ENCODE measurements around the gene MFNG. TPM values are rescaled to one million over a fixed set of nuclear protein-coding genes. Genes with fewer than 3 reads are reported as not detected.

Gene MFNG
- total RNA-seq, 1 donor from 2014 or later: 3.9 TPM

DNA sequence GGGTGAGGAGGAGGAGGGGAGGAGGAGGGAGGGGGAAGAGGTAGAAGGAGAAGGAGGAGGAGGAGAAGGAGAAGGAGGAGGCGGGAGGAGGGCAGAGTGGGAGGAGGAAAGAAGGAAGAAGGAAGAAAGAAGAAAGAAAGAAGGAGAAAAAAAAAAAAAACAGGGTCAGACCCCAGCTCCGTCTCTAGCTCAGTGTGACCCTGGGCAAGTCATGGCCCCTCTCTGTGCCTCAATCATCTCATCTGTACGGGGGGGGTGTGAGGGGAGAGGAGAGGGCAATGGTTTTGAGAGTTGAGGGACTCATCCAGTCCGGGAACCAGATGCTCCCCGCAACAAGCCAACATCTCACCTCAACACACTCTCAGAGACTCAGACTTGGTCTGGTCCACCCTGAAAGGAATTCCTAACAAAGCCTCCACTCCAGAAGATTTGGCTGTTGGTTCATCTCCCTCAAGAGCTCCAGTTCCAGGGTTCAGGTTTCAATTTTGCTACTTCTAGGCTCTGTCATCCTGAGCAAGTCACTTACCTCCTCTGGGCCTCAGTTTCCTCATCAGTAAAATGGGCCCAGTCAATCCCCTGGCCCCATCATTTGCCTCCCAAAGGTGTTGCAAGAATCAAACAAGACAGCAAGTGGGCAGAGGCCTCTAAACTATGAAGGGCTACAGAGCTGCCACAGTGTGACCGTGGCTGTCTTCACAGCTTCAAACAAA is 25.4 kb upstream of the MFNG start:
- no peak for DNase-seq

DNA sequence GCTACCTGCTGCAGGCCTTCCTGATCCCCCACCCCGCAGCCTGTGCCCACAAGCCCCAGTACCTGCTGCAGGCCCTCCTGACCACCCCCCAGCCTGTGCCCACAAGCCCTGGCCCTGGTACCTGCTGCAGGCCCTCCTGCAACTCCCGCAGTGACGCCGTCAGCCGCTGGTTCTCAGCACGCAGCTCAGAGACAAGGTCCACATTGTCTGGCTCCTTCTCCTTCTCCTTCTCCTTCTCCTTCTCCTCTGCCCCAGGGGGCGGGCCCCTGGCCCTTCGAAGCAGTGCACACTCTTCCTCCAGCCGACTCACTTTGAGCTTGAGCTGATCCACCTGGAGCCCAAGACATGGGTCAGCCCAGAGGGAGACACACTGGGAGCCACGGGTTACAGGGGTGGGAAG is 23.9 kb upstream of the MFNG start:
- DNase-seq: no peak

DNA sequence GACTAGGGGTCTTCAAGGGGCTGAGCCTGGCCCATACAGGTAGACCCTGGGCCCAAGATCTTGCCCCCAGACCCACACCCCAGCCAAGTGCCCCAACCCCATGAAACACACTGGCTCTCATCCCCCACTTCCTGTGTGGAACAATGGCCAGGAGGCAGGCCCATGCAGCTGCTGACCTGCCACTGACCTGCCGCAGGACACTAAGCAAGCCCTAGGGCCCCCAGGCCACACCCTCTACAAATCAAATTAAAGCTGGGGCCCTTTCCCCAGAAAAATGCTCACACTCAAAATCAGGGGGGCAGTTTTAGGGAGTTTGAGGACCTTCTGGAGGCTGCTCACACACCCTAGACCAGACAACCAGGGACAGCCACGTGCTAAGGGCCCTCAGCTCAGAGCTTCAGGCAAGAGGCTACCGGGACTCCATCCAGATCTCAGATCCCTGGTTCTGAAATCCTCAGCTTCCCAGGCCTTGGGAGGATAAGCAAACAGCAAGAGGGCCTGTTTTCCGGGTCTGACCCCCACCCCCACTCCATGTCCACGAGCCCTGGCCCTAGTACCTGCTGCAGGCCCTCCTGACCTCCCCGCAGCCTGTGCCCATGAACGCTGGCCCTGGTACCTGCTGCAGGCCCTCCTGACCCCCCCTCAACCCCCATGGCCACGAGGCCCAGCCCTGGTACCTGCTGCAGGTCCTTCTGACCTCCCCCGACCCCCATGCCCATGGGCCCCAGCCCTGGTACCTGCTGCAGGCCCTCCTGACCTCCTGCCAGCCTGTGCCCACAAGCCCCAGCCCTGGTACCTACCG is 23.1 kb upstream of the MFNG start:
- no peak for DNase-seq

DNA sequence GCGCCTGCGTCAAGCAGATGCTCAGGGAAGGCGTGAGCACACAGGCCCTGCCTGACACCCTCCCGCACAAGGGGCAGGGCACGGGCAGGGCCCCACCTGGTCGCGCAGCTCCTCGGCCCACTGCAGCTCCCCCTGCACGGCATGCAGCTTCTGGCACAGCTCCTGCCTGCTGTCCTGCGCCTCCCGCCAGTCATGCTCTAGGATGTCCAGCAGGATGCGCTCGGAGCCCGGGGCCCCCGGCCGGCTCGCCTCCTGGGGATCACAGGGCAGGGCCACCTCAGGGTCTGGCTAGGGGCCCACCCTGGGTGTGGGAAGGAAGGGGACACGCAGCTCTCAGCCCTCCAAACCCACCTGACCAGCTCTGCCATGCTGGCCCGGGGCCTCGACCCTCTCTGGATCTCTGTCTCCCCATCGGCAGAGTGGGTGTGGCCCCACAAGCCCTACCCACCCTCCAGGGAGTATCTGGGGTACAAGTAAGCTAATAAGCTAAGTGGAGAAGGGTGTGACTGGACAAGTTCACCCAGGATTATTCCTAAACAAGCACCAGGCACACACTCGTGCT is 22.3 kb upstream of the MFNG start:
- DNase-seq: no peak

DNA sequence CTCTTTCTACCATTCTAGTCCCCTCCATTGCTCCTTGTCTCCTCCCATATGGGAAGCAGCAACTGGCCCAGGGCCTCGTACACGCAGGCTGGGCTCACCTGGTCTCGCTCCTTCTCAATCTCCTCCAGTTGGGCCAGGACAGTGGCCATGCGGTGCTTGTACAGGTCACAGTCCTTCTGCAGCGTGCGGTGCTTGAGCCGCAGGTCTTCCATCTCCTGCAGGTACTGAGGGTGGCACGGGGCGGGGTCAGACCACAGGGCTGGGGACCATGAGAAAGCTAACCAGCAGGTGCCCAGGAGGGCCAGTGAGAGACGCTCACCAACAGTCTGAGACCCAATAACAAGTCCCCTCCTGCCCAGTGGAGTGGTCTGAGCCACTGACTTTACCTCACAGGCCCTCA is 21.5 kb upstream of the MFNG start:
- DNase-seq: no peak

DNA sequence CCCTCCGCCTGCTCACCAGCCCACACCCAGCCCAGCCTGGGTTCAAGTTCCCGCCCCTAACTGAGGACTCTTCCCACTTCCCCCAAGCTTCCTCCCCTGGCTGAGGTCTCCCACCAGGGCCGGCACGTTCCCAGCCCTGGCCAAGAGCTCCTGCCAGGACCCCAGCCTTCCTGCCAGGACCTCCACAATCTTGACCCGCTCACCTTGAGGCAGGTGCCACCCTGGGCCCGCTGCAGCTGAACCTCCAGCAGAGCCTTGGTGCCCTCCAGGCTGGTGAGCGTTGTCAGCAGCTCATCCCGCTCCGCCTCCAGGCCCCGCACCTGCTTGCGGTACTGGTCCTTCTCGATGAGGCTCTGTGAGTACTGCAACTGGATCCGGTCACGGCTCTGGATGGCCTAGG is 19.8 kb upstream of the MFNG start:
- DNase-seq: no peak

DNA sequence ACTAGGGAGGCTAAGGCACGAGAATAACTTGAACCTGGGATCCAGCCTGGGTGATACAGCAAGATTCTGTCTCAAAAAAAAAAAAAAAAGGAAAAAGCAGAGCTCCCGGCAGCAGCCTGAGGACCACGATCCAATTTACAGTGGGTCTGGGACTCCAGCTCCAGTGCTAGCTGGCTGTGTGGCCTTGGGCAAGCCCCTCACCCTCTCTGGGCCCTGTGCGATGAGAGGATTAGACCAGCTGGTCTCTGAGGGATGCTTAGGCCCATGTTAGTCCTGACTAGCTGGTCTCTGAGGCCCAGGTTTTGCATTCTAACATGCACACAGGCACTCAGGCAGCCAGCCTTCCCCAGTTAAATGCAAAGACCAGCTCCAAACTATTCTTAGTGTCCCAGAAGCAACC is 19.4 kb upstream of the MFNG start:
- DNase-seq: no peak

DNA sequence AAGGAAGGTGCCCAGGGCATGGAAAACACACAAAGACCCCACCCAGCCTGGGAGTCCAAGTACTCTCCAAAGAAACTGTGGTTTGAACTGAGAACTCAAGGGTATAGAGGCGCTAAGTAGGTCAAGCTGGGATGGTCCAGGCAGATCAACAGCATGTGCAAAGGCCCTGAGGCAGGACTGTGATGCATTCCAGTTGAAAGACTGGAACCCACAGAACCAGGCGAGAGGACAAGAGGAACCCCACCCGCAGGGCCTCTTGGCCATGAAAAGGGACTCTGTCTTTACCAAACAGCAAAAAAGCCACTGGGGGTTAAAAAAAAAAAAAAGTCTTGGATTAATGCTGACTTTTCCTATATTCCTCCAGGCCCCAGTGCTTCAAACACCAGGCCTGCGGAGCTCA is 18.8 kb upstream of the MFNG start:
- DNase-seq: no peak

DNA sequence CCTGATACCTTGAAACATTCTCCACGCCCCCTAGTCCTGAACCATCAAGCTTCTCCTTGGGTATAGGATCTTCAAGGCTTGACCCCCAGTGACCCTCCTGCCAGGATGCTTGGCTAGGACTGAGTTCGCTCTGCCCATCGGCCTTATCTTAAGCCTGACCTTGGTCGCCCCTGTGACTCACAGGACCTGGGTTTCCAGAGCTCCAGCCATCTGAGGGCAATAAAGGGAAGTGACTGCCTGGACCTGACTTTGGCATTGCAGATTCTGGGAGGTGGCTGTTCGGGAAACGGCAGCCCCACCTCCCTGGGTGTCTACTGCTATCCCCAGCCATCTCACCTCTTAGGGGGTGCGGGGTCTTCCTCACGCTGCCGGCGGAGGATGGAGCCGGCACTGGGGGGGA is 17.7 kb upstream of the MFNG start:
- no peak for DNase-seq

DNA sequence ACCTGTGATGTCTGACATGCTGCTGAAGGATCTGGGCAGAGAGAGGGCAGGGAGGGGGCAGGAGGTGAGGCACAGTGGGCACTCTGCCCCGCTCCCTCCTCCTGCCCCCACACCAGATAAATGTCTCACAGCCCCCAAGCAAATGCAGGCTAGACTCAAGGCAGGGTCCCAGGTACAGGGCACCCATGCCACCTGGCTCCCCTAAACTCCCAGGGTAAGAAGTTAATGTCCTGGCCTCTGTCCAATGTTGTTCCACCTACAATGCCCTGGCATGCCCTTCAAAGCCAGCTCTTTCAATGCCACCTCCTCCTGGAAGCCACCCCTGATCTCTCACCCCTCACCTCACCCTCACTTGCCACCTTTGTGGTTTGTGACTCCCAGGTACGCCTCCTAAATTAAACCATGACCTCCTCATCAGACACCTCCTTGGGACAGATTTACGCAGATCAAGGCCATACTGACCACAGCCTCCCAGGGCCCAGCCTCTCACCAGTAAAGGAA is 17.0 kb upstream of the MFNG start:
- no peak for DNase-seq

DNA sequence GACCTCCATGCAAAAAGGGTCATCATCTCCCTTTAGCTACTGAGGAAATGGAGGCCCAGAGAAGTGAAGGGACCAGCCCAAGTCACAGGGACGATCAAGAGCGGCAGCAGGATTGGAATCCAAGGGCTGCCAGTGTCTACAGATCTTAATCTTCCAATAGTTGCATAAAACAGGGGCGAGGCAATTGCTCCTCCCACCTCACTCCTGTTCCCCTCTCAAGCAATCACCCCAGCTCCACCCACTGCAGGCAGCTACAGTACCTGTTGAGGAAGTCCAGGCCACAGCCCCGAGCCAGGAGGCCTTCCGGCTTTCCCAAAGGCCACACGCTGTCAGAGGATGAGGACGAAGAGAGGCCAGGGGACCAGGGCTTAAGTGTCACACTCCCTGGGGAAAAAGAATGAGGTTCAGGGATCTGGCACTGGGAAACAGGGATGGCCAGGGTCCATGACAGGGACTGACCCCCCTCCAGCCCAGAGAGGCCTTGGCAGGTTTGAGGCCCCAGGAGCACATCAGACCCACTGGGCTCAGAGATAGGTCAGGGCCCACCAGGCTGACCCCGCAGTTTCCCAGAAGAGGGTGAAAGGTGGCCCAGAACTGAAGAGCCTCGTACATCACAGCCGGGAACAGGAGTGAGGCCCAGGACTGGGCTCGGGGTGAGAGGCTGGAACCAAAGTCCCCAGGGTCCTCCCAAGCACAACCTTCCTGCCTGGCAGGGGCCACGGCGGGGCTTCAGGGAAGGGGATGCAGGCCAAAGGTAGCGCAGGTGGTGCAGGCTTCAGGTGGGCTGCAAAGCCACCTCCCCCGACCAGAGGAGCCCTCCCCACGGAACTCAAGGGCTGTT is 16.4 kb upstream of the MFNG start:
- no peak for DNase-seq

DNA sequence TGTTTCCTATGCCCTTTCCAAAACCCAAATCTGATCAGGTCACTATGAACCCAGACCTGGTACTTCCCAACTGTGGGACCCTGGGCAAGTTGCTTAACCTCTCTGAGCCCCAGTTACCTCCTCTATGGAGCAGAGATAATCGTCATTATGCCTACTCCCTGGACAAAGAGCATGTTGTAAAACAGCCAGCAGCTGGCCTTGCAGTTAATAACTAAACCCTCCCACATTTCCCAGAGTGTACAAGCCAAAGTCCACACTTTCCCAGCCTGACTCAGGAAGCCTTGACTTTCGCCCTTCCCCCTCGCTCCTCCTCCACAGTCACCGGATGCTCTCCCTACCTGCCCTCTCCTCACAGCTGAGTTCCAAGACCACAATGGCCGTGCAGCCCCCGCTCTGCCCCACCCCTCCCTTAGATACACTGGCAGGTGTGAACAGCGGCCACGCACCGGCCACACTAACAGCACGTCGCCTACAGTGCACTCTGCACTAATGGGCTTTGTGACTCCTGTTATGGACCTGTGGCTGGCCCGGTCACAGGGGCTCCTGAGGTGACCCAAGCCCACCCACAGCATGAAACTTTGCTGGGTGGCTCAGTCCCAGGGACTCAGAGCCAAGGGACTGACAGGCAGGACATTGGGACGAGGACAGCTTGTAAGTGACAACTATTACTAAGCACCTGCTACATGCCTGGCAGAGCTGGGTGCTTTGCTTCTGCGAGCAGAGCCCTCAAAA is 15.6 kb upstream of the MFNG start:
- DNase-seq: no peak

DNA sequence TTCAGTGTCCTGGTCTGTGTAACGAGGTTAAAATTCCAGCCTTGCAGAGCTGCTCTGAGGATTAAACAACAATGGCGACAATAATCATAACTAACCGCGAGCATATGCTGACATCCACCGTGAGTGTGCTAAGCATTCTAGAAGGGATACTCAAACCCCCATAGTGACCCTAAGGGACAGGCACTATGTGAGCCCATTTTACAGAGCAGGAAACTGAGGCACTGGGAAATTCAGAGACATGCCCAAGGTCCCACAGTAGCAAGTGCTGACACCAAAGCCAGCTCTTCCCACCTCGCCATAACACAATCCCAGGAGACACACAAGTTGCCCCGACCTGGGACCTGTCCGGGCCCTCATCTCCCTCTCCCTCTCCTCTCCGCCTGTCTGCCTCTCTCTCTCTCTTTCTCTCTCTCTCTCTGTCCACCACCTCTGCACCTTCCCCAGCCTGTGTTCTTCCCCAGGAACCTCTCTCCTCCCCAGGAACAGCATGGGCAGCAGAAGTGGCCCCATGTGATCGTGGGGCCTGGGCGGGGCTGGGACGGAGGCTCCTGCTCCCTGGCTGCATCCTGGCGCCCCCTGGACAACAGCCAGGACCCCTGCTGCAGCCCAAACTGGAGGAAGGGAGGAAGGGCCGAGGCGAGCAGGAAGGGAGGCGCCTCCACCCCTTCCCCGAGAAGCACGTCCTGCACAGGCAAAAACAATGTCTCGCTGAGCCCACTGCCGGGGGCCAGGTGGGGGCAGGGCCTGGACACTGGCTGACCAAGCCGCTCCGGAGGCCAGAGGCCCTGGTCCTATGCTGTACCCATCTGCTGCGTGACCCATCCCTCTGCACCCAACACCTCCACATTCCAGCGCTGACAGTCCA is 14.8 kb upstream of the MFNG start:
- DNase-seq: no peak

DNA sequence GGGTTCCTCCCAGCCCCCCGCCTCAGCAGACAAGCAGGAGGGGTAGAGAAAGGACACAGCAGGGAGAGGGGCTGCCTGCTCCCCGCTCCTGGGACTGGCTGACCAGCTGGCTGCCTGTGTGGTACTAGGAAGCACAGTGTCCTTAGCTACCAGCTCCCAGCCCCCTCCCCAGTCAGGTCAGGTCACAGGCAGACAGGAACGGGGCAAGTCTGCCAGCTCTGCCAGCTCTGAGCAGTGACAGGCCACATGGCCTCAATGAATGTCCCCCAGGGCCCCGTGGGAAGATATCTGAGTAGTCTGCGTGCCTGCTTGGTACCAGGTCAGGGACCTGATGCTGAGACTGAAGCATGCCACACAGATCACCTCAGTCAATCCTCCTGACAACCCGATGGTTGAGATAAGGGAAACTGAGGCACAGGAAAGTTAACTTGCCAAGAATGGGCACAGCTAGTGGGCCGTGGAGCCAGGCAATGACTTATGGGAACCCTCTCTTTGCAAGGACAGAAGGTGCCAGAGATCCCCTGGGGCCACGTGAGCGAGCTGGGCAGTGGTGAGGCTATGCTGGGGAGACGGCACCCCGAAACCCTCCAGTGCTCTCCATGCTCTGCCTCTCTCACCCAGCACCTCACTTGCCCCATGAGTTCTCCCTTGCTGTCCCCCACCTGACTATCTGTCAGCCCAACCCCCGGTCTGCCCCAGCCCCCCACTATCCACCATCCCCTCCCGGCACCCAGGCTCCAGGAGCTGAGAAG is 13.8 kb upstream of the MFNG start:
- DNase-seq: no peak

DNA sequence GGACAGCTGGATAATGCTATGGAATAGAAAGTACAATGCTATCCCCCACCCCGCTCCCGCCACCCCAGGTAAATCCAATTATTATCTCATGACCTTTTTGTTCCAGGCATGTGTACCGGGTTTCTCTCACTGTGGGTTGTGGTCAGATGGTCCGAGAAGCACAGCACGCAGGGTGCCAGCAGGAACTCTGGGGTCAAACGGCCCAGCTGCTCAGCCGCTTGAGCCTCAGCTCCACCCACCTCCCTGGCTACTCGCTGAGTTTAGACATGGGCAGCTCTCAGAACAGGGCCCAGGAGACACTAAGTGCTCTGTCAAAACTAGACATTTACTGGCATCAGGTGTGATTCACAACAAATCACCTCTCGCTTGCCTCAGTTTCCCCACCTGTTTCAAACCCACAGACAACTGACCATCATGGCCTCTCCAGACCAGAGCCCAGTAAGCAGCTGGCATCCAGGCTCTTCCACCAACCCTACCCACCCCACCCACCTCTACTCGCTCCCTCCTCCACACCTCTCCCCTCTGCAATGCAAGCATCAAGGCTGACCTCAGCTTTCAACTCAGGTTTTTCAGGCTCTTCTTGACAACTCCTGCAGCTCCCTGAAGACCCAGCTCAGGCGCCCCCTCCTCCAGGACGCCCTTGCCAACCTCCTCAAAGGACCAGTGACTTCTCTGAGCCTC is 13.0 kb upstream of the MFNG start:
- DNase-seq: no peak

DNA sequence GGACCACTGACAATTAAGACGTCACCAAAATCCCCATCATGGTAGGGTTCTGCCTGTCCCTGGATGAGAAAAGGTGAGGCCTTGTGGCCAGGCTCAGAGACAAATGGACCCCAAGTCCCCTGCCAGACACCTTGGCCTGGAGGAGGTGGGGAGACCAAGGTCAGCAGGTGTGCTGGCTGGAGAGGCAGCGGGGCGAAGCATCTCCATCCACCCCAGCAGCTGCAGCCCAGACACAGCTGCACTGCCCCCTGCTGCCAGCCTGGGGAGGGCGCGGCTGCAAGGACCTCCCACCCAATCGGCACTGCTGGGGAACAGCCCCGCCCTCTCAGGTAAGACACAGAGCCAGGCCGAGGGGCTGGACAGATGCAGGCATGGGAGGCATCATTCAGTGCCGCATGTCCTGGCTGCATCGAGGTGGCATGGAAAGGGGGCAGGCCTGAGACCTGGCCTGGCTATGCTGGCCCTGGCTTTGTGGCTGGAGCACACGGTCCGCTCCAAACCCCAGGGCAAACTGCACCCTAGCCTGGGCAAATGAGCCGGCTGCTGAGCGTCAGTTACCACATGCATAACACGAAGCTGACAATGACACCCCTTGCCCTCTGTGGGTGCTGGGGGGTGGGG is 12.2 kb upstream of the MFNG start:
- no peak for DNase-seq

DNA sequence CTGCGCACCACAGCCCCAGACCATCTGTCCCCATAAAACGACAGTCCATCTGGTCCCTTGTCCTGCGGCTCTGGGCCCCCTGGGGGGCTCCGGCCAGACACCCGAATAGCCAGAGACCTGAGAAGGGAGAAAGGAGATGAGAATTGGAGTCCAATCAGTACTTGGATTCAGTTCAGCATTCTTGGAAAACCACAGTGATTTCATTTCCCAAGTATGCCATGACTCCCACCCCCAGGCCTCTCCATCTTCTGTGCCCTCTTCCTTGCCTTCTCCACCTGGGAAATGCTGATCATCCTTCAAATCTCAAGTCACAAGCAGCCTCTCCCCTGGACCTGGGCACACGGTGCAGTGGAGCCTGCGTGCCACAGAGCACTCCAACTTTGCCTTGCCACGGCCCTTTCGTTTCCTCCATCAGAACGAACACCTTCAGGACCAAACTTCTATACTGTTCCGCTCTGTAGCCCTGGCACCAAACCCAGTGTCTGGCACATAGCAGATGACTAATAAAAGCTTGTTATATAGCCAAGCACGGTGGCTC is 10.9 kb upstream of the MFNG start:
- DNase-seq: no peak

DNA sequence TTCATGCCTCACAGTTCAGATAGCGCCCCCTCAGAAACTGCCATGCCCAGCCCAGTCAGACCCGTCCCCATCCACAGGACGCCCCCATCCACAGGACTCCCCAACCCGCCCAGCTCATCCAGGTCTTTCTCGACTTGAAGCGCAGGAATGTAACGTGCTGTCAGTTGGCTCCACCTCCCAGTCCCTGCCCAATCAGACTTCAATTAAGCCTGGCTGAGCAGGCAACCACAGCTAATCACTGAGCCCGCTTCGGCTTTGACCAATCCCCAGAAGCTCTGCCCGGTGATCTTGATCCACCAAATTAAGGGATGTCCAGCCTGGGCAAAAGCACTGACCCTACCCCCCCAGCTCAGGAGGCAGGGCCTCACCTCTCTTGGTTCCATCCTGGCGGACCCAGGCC is 10.5 kb upstream of the MFNG start:
- no peak for DNase-seq

DNA sequence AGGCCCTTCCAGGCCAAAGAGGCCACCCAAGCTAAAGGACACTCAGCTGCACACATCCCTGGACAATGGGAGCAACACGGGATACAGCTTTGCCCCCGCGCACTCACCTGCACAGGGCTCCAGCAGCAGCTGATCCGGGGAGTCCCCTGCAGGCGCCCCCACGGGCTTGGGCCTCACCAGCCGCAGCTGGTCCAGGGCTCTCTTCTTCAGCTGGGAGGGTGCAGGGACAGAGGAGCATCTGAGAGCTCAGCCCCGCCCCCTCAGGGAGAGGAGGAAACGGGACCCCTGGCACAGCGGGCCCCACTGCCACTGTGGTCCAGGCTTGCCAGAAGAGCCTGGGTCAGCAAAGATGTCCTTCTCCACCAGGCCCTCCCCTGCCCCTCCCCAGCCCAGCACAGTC is 7.8 kb upstream of the MFNG start:
- DNase-seq: no peak

Data from occipital lobe (tissue), 2 donors.